GM21786 (cell line): ENCODE results near the gene NRG3.
"Not testable (repeated sequence)": the region's sequence is repeated elsewhere in the genome, so short reads cannot be mapped to it uniquely, and the experiment has no call there.

ENCODE experiments used
- ATAC-seq: cut with Tn5 transposase; IDR thresholded peaks from one replicate; pipeline ENCODE4 v1.9.1; 2021; ENCODE audit not compliant: unreplicated experiment

Gene NRG3

GRCh38 chr10:82653244-82654155, 778.5 kb downstream of the NRG3 start:
- ATAC-seq, result no peak

GRCh38 chr10:82660205-82660604, 785.2 kb downstream of the NRG3 start:
- ATAC-seq, result no peak

- ATAC-seq, result no peak
Measured at GRCh38 chr10:82660986-82661385, 786.0 kb downstream of the NRG3 start.

- no peak for ATAC-seq
Measured at GRCh38 chr10:82661701-82662100, 786.7 kb downstream of the NRG3 start.

GRCh38 chr10:82668221-82668895, 793.4 kb downstream of the NRG3 start:
- no peak for ATAC-seq

GRCh38 chr10:82674036-82674435, 799.0 kb downstream of the NRG3 start:
- no peak for ATAC-seq

GRCh38 chr10:82677932-82678331, 802.9 kb downstream of the NRG3 start:
- not testable (repeated sequence) for ATAC-seq

- ATAC-seq, result not testable (repeated sequence)
Measured at GRCh38 chr10:82678451-82678850, 803.5 kb downstream of the NRG3 start.

- ATAC-seq, result no peak
Measured at GRCh38 chr10:82680608-82681007, 805.6 kb downstream of the NRG3 start.

- ATAC-seq, result no peak
Measured at GRCh38 chr10:82683945-82684344, 809.0 kb downstream of the NRG3 start.

- no peak for ATAC-seq
Measured at GRCh38 chr10:82685087-82685486, 810.1 kb downstream of the NRG3 start.

GRCh38 chr10:82691211-82691610, 816.2 kb downstream of the NRG3 start:
- no peak for ATAC-seq

GRCh38 chr10:82692458-82692857, 817.5 kb downstream of the NRG3 start:
- ATAC-seq, result no peak

GRCh38 chr10:82721831-82722230, 846.8 kb downstream of the NRG3 start:
- no peak for ATAC-seq

GRCh38 chr10:82722273-82722672, 847.3 kb downstream of the NRG3 start:
- no peak for ATAC-seq

- no peak for ATAC-seq
Measured at GRCh38 chr10:82736305-82736704, 861.3 kb downstream of the NRG3 start.

GRCh38 chr10:82737549-82737948, 862.6 kb downstream of the NRG3 start:
- no peak for ATAC-seq

- no peak for ATAC-seq
Measured at GRCh38 chr10:82738592-82738991, 863.6 kb downstream of the NRG3 start.

GRCh38 chr10:82742478-82742877, 867.5 kb downstream of the NRG3 start:
- ATAC-seq, result no peak

GRCh38 chr10:82742898-82743297, 867.9 kb downstream of the NRG3 start:
- ATAC-seq, result no peak

- no peak for ATAC-seq
Measured at GRCh38 chr10:82750538-82750937, 875.5 kb downstream of the NRG3 start.

GRCh38 chr10:82757397-82757796, 882.4 kb downstream of the NRG3 start:
- ATAC-seq, result no peak
